ELR (cell line): ENCODE results near the gene CDPF1.
"Not testable (repeated sequence)": the region's sequence is repeated elsewhere in the genome, so short reads cannot be mapped to it uniquely, and the experiment has no call there.

Source experiments
- DNase-seq: peaks from one replicate; pipeline ENCODE4 v3.0.0-alpha.2; 2015; ENCODE audit warnings: low read depth

Gene CDPF1

GRCh38 chr22:46224898-46225290, 25.2 kb downstream of the CDPF1 start:
- no peak for DNase-seq

GRCh38 chr22:46224044-46224897, 25.8 kb downstream of the CDPF1 start:
- DNase-seq = no peak

- DNase-seq = peak; percentile 56
These were observed 29.2 kb downstream of the CDPF1 start for GRCh38 chr22:46220921-46221320.

GRCh38 chr22:46219636-46220035, 30.5 kb downstream of the CDPF1 start:
- no peak for DNase-seq

- no peak for DNase-seq
These were observed 35.5 kb downstream of the CDPF1 start for GRCh38 chr22:46214616-46215015.

- no peak for DNase-seq
These were observed 35.9 kb downstream of the CDPF1 start for GRCh38 chr22:46214149-46214548.

- peak; percentile 38 for DNase-seq
These were observed 37.0 kb downstream of the CDPF1 start for GRCh38 chr22:46213052-46213451.

GRCh38 chr22:46212195-46212594, 37.9 kb downstream of the CDPF1 start:
- no peak for DNase-seq

- DNase-seq = no peak
These were observed 40.8 kb downstream of the CDPF1 start for GRCh38 chr22:46209262-46209661.

- no peak for DNase-seq
These were observed 46.5 kb downstream of the CDPF1 start for GRCh38 chr22:46203601-46203980.

GRCh38 chr22:46202897-46203600, 47.0 kb downstream of the CDPF1 start:
- no peak for DNase-seq

GRCh38 chr22:46201059-46201757, 48.9 kb downstream of the CDPF1 start:
- no peak for DNase-seq

- not testable (repeated sequence) for DNase-seq
These were observed 51.3 kb downstream of the CDPF1 start for GRCh38 chr22:46198806-46199205.

GRCh38 chr22:46198274-46198673, 51.8 kb downstream of the CDPF1 start:
- no peak for DNase-seq

GRCh38 chr22:46196278-46196677, 53.8 kb downstream of the CDPF1 start:
- no peak for DNase-seq

GRCh38 chr22:46195487-46196165, 54.5 kb downstream of the CDPF1 start:
- no peak for DNase-seq
